Raji (cell line): ENCODE data around the gene JAKMIP1.

Source experiments
- POLR2A ChIP-seq: IDR thresholded peaks from 2 replicates; pipeline ENCODE4 v1.6.1; 2011; ENCODE audit warnings: low read depth, low read length, control low read depth; ENCODE audit not compliant: insufficient read depth

JAKMIP1 gene

GRCh38 chr4:6017800-6018199 is 182.5 kb downstream of the JAKMIP1 start:
- no peak for TF ChIP-seq POLR2A

GRCh38 chr4:6017030-6017429 is 183.3 kb downstream of the JAKMIP1 start:
- no peak for TF ChIP-seq POLR2A

GRCh38 chr4:6013564-6013963 is 186.8 kb downstream of the JAKMIP1 start:
- no peak for TF ChIP-seq POLR2A

- no peak for TF ChIP-seq POLR2A
Observed at GRCh38 chr4:6012200-6012599, 188.1 kb downstream of the JAKMIP1 start.

- no peak for TF ChIP-seq POLR2A
Observed at GRCh38 chr4:6011686-6012085, 188.7 kb downstream of the JAKMIP1 start.

GRCh38 chr4:6011271-6011671 is 189.1 kb downstream of the JAKMIP1 start:
- TF ChIP-seq POLR2A = no peak

GRCh38 chr4:6010789-6011188 is 189.6 kb downstream of the JAKMIP1 start:
- no peak for TF ChIP-seq POLR2A

- TF ChIP-seq POLR2A = no peak
Observed at GRCh38 chr4:6009452-6009851, 190.9 kb downstream of the JAKMIP1 start.

GRCh38 chr4:6008766-6009385 is 191.5 kb downstream of the JAKMIP1 start:
- TF ChIP-seq POLR2A = no peak

- no peak for TF ChIP-seq POLR2A
Observed at GRCh38 chr4:6008092-6008551, 192.2 kb downstream of the JAKMIP1 start.

GRCh38 chr4:6005175-6005574 is 195.2 kb downstream of the JAKMIP1 start:
- no peak for TF ChIP-seq POLR2A

GRCh38 chr4:6002926-6003325 is 197.4 kb downstream of the JAKMIP1 start:
- no peak for TF ChIP-seq POLR2A

GRCh38 chr4:6002492-6002833 is 197.9 kb downstream of the JAKMIP1 start:
- no peak for TF ChIP-seq POLR2A

- TF ChIP-seq POLR2A = no peak
Observed at GRCh38 chr4:6001680-6002491, 198.5 kb downstream of the JAKMIP1 start.

GRCh38 chr4:5999830-6000365 is 200.5 kb downstream of the JAKMIP1 start:
- no peak for TF ChIP-seq POLR2A

- no peak for TF ChIP-seq POLR2A
Observed at GRCh38 chr4:5999356-5999755, 201.0 kb downstream of the JAKMIP1 start.
